H1 (cell line): ENCODE results near the gene UNC50. TPM values are rescaled to one million over a fixed set of nuclear protein-coding genes. Genes with fewer than 3 reads are reported as not detected.

Experiments used
- CTCF ChIA-PET: fragments of 300-600 bp; sonication (Branson Sonifier 250); formaldehyde crosslinking; loops from one replicate; lab custom pipeline; 2021; ENCODE audit not compliant: partially characterized antibody; lab: Charles Lee
- POLR2A ChIA-PET: fragments of 300-600 bp; sonication (Branson Sonifier 250); formaldehyde crosslinking; loops from one replicate; lab custom pipeline; 2021; ENCODE audit warnings: inconsistent platforms; ENCODE audit not compliant: partially characterized antibody; lab: Charles Lee
- DNase-seq, 2 experiments: peaks; one replicate each; pipeline versions ENCODE4 v3.0.0 to v3.0.0-alpha.2; 2010 to 2022; ENCODE audit warnings: low spot score in 2 of 2, low read depth in 1 of 2, mixed read lengths in 1 of 2
- FAIRE-seq: peaks from 2 replicates; lab custom pipeline; 2011; peaks lifted over from hg19 to GRCh38; lab: Jason Lieb, UNC
- H2AFZ ChIP-seq: 2 replicates; pipeline ENCODE4 v1.8.1; 2012; ENCODE audit warnings: low read length, inconsistent platforms
- H2AK5ac ChIP-seq: 2 replicates; pipeline ENCODE4 v1.6.1; 2013; ENCODE audit warnings: low read depth, low read length
- H2BK120ac ChIP-seq: replicated peaks from 2 replicates; pipeline ENCODE3; 2013; ENCODE audit warnings: low read depth, low read length, inconsistent platforms
- H2BK12ac ChIP-seq: 2 replicates; pipeline ENCODE4 v1.6.1; 2013; ENCODE audit warnings: low read depth, low read length
- H2BK15ac ChIP-seq: 2 replicates; pipeline ENCODE4 v1.6.1; 2013; ENCODE audit warnings: low read length
- H2BK20ac ChIP-seq: 2 replicates; pipeline ENCODE4 v1.6.1; 2013; ENCODE audit warnings: low read length
- H2BK5ac ChIP-seq: 2 replicates; pipeline ENCODE4 v1.6.1; 2013; ENCODE audit warnings: low read depth, low read length
- H3K14ac ChIP-seq: 2 replicates; pipeline ENCODE4 v1.6.1; 2013; ENCODE audit warnings: inconsistent platforms; ENCODE audit not compliant: insufficient read length
- H3K18ac ChIP-seq: 2 replicates; pipeline ENCODE4 v1.6.1; 2013; ENCODE audit warnings: low read length; ENCODE audit errors: extremely low read depth
- H3K23ac ChIP-seq: 2 replicates; pipeline ENCODE4 v1.6.1; 2013; ENCODE audit warnings: inconsistent platforms; ENCODE audit not compliant: insufficient read length
- H3K23me2 ChIP-seq: 2 replicates; pipeline ENCODE4 v1.6.1; 2013; ENCODE audit warnings: low read depth, low read length
- H3K27ac ChIP-seq: 2 replicates; pipeline ENCODE4 v1.6.1; 2011; ENCODE audit warnings: low read depth, low read length, inconsistent platforms
- H3K27me3 ChIP-seq, 4 experiments: replicated peaks in 1 of 4; 1 replicate in 1 of 4; 2 replicates in 3 of 4; pipeline versions ENCODE4 v1.6.1 to v1.8.1; 2011 to 2013; ENCODE audit warnings: low read length in 3 of 4, mild to moderate bottlenecking in 3 of 4, inconsistent platforms in 2 of 4, mixed read lengths in 2 of 4, moderate library complexity in 1 of 4; ENCODE audit not compliant: control insufficient read depth in 3 of 4, insufficient read depth in 3 of 4; ENCODE audit errors: extremely low read depth in 1 of 4
- H3K36me3 ChIP-seq, 4 experiments: 2 replicates each; pipeline versions ENCODE4 v1.6.1 to v1.8.1; 2011 to 2013; ENCODE audit warnings: mild to moderate bottlenecking in 4 of 4, low read length in 3 of 4, moderate library complexity in 2 of 4, control low read depth in 1 of 4, inconsistent platforms in 1 of 4; ENCODE audit not compliant: insufficient read depth in 4 of 4, control insufficient read depth in 2 of 4
- H3K4ac ChIP-seq: replicated peaks from 2 replicates; pipeline ENCODE3; 2013; ENCODE audit warnings: low read length, low read depth, mixed read lengths, inconsistent platforms; ENCODE audit not compliant: insufficient read length
- H3K4me1 ChIP-seq, 4 experiments: replicated peaks in 1 of 4; 1 replicate in 1 of 4; 2 replicates in 3 of 4; pipeline versions ENCODE4 v1.6.1 to v1.8.1; 2011 to 2013; ENCODE audit warnings: low read length in 3 of 4, inconsistent platforms in 2 of 4, mixed read lengths in 1 of 4; ENCODE audit not compliant: insufficient read depth in 4 of 4, control insufficient read depth in 3 of 4
- H3K4me2 ChIP-seq, 2 experiments: 2 replicates each; pipeline versions ENCODE4 v1.6.1 to v1.8.1; 2011 to 2013; ENCODE audit warnings: low read depth in 2 of 2, low read length in 2 of 2, control low read depth in 1 of 2, inconsistent platforms in 1 of 2, mild to moderate bottlenecking in 1 of 2; ENCODE audit not compliant: insufficient read depth in 1 of 2
- H3K4me3 ChIP-seq, 4 experiments: fragments of 200-600, 300-600 bp in 1 of 4; sonication (generic), shearing (Covaris generic), sonication (Bioruptor Twin) in 1 of 4; 2 replicates each; pipeline versions ENCODE4 v1.5.1 to v1.8.1; 2011 to 2016; ENCODE audit warnings: low read length in 4 of 4, low read depth in 3 of 4, control low read depth in 2 of 4, inconsistent platforms in 2 of 4, mild to moderate bottlenecking in 2 of 4, mixed read lengths in 1 of 4, moderate library complexity in 1 of 4; ENCODE audit not compliant: insufficient read depth in 2 of 4; ENCODE audit errors: extremely low read depth in 1 of 4
- H3K56ac ChIP-seq: replicated peaks from 2 replicates; pipeline ENCODE3; 2013; ENCODE audit warnings: low read depth, mild to moderate bottlenecking, mixed read lengths, low read length, inconsistent platforms; ENCODE audit not compliant: insufficient read length
- H3K79me1 ChIP-seq: 2 replicates; pipeline ENCODE4 v1.6.1; 2013; ENCODE audit warnings: low read depth, low read length, control low read depth
- H3K79me2 ChIP-seq, 2 experiments: 2 replicates each; pipeline versions ENCODE4 v1.6.1 to v1.8.1; 2012 to 2013; ENCODE audit warnings: low read length in 2 of 2, mild to moderate bottlenecking in 2 of 2, inconsistent platforms in 1 of 2; ENCODE audit not compliant: insufficient read depth in 2 of 2, control insufficient read depth in 1 of 2
- H3K9ac ChIP-seq, 4 experiments: replicated peaks in 1 of 4; 1 replicate in 1 of 4; 2 replicates in 3 of 4; pipeline versions ENCODE4 v1.6.1 to v1.8.1; 2011 to 2013; ENCODE audit warnings: low read depth in 3 of 4, low read length in 3 of 4, control low read depth in 2 of 4, mild to moderate bottlenecking in 2 of 4, moderate library complexity in 2 of 4, inconsistent platforms in 1 of 4; ENCODE audit errors: extremely low read depth in 1 of 4
- H3K9me3 ChIP-seq, 2 experiments: 2 replicates each; pipeline versions ENCODE4 v1.6.1 to v1.8.1; 2012 to 2013; ENCODE audit warnings: mild to moderate bottlenecking in 2 of 2, moderate library complexity in 2 of 2, control low read depth in 1 of 2, inconsistent platforms in 1 of 2, low read depth in 1 of 2, low read length in 1 of 2, mixed read lengths in 1 of 2; ENCODE audit not compliant: insufficient read depth in 2 of 2
- H4K20me1 ChIP-seq, 2 experiments: replicated peaks in 1 of 2; 2 replicates each; pipeline versions ENCODE3 to v1.8.1; 2011 to 2013; ENCODE audit warnings: inconsistent platforms in 2 of 2, low read length in 2 of 2, mild to moderate bottlenecking in 1 of 2; ENCODE audit not compliant: insufficient read depth in 2 of 2, control insufficient read depth in 1 of 2
- H4K5ac ChIP-seq: 2 replicates; pipeline ENCODE4 v1.6.1; 2013; ENCODE audit warnings: low read length, low read depth, mixed read lengths, inconsistent platforms; ENCODE audit not compliant: insufficient read length
- H4K8ac ChIP-seq: 2 replicates; pipeline ENCODE4 v1.8.0; 2013; ENCODE audit warnings: mild to moderate bottlenecking, moderate library complexity, low read length, inconsistent platforms; ENCODE audit not compliant: insufficient read depth; ENCODE audit errors: extremely low read depth
- H4K91ac ChIP-seq: replicated peaks from 2 replicates; pipeline ENCODE3; 2013; ENCODE audit warnings: low read length, mixed read lengths, inconsistent platforms; ENCODE audit not compliant: insufficient read length
- KDM5A ChIP-seq: fragments of 200-600 bp; IDR thresholded peaks from 2 replicates; pipeline ENCODE4 v1.7.1; 2012; ENCODE audit warnings: mild to moderate bottlenecking, low read length, inconsistent platforms, mixed read lengths
- NANOG ChIP-seq: IDR thresholded peaks from 2 replicates; pipeline ENCODE4 v1.6.1; 2011; ENCODE audit warnings: low read length, low read depth, mild to moderate bottlenecking, inconsistent platforms; ENCODE audit not compliant: insufficient read depth, poor library complexity, severe bottlenecking
- PHF8 ChIP-seq: fragments of 200-600 bp; sonication (generic); conservative IDR thresholded peaks from 2 replicates; pipeline ENCODE4 v1.7.1; 2012; ENCODE audit warnings: low read depth, mild to moderate bottlenecking, inconsistent platforms, low read length, moderate library complexity
- POLR2A ChIP-seq, 2 experiments: IDR thresholded peaks; 1 replicate in 1 of 2; 2 replicates in 1 of 2; pipeline ENCODE4 v1.6.1; 2011; ENCODE audit warnings: low read depth in 2 of 2, low read length in 2 of 2, mild to moderate bottlenecking in 2 of 2; ENCODE audit errors: control extremely low read depth in 1 of 2
- TEAD4 ChIP-seq: IDR thresholded peaks from 2 replicates; pipeline ENCODE4 v1.6.1; 2012; ENCODE audit warnings: low read depth, low read length, inconsistent platforms, mixed read lengths
- WGBS, 2 experiments: shearing (Covaris generic) in 1 of 2; methylation state at CpG; one replicate each; pipeline versions ENCODE4 v1.1.6 to v1.1.7; 2013 to 2015; ENCODE audit warnings: low lambda C conversion rate in 2 of 2, mixed read lengths in 2 of 2, inconsistent platforms in 1 of 2, low coverage in 1 of 2, missing lambda C conversion rate in 1 of 2; ENCODE audit not compliant: insufficient replicate concordance in 2 of 2, insufficient coverage in 1 of 2, insufficient read length in 1 of 2; ENCODE audit errors: extremely low coverage in 1 of 2, missing lambda C conversion rate in 1 of 2; 5-methylcytosine and 5-hydroxymethylcytosine counted together
- polyA plus RNA-seq, 7 experiments: library from polyadenylated mRNA; depleted of rRNA in 3 of 7; stranded (reverse) in 5 of 7; unstranded in 2 of 7; fragments of >200 nt in 5 of 7; fragments of 200-250 nt in 2 of 7; gene quantifications; 1 replicate in 5 of 7; 2 replicates in 1 of 7; 4 replicates in 1 of 7; pipeline versions ENCODE4 v1.2.1 to v1.2.3, GENCODE V29; 2011 to 2013; ENCODE audit warnings: missing spikeins in 2 of 7, mixed read lengths in 2 of 7
- total RNA-seq: library from RNA; stranded (reverse); fragmentation: NEBNext Ultra II Directional; extraction: Animal tissue kit (Norgen Biotek cat#: 25700); gene quantifications from 2 replicates; pipeline ENCODE4 v1.2.1, GENCODE V29; 2021
- TF ChIP-seq, protein P1 (sequence below): IDR thresholded peaks from 2 replicates; pipeline ENCODE4 v1.6.1; 2012; ENCODE audit warnings: inconsistent platforms

The UNC50 gene
- total and polyA plus RNA-seq, 2 of the 8 experiments (the other 6 are each of a cell fraction or from before 2014, with no cell fraction given) = 33.4 to 58.5 TPM

GRCh38 chr2:98623657-98624056 lies 15.3 kb downstream of the UNC50 start:
- Histone ChIP-seq H2BK120ac (no peak overlapping the region), H3K9ac (no peak overlapping the region), H2AK5ac (no peak overlapping the region), H2BK12ac (no peak overlapping the region), H3K23ac (no peak overlapping the region), H4K91ac (no peak overlapping the region), H4K8ac (no peak overlapping the region), H3K56ac (no peak overlapping the region), H3K23me2 (no peaks in the 10 kb centered on the region), H3K9me3 (no peaks in the 10 kb centered on the region), H3K79me1 (no peaks in the 10 kb centered on the region), H3K27ac (no peak overlapping the region), H3K4ac (no peak overlapping the region), H3K14ac (no peak overlapping the region), H2AFZ (no peak overlapping the region), H3K4me3 (no peak overlapping the region), H3K27me3 (peaks cover 0 to 1% (median 0%) of the 10 kb centered on the region in 4 experiments; a peak in 1 of 7 replicates), H2BK15ac (no peak overlapping the region), H4K20me1 (peaks cover 0 to 1% of the 10 kb centered on the region in 2 experiments), H3K79me2 (no peaks in the 10 kb centered on the region), H2BK5ac (no peak overlapping the region), H4K5ac (no peak overlapping the region), H3K4me1 (no peaks in the 10 kb centered on the region), H3K18ac (no peak overlapping the region), H3K4me2 (no peak overlapping the region), H3K36me3 (no peaks in the 10 kb centered on the region), H2BK20ac (no peak overlapping the region)
- ChIA-PET POLR2A (no interaction called here), CTCF (interaction anchor here (0.8 to 2.4 kb wide), 4 partner anchors 11 to 22 kb away, joined by 3 to 8 read pairs (median 4); no protein-coding TSS in a partner anchor)
- FAIRE-seq (no peak), DNase-seq (no peak)
- TF ChIP-seq TEAD4 = no peak
- TF ChIP-seq PHF8 = no peak
- no peak for TF ChIP-seq NANOG
- no peak for TF ChIP-seq POLR2A (IDR thresholded peaks at IDR 0.05; ENCODE audit: control extremely low read depth in 1 of 2, low read depth in 2 of 2, low read length in 2 of 2)
- TF ChIP-seq KDM5A = no peak
- TF ChIP-seq, protein P1, sequence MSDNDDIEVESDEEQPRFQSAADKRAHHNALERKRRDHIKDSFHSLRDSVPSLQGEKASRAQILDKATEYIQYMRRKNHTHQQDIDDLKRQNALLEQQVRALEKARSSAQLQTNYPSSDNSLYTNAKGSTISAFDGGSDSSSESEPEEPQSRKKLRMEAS = no peak
- WGBS, 2 experiments = 88% methylated on average over 5 of the region's 5 CpGs; no CpG with 5 or more reads in 1 of the 2 experiments
